Cardiac muscle cell (in vitro differentiated cells and primary cell): ENCODE results near the gene GM2A. TPM values are rescaled to one million over a fixed set of nuclear protein-coding genes. Genes with fewer than 3 reads are reported as not detected.

ENCODE experiments used
- DNase-seq, 2 donors: peaks; one replicate each; pipeline versions ENCODE4 v3.0.0 to v3.0.0-alpha.2; 2010 to 2017; ENCODE audit warnings: low read depth in 1 of 2, low spot score in 1 of 2
- H3K27ac ChIP-seq: fragments of 200-600 bp; sonication (generic); 2 replicates; pipeline ENCODE4 v1.5.1; 2016
- H3K27me3 ChIP-seq: fragments of 200-600 bp; sonication (generic); 2 replicates; pipeline ENCODE4 v1.6.0; 2016; ENCODE audit warnings: control low read depth
- H3K36me3 ChIP-seq: fragments of 200-600 bp; sonication (generic); 2 replicates; pipeline ENCODE4 v1.5.1; 2016; ENCODE audit warnings: control low read depth
- H3K4me1 ChIP-seq: fragments of 200-600 bp; sonication (generic); 2 replicates; pipeline ENCODE4 v1.8.1; 2017; ENCODE audit warnings: low read depth, mild to moderate bottlenecking, mixed run types
- H3K4me3 ChIP-seq: fragments of 200-600 bp; sonication (generic); 2 replicates; pipeline ENCODE4 v1.5.1; 2016; ENCODE audit warnings: mild to moderate bottlenecking
- H3K9me3 ChIP-seq: fragments of 200-600 bp; sonication (generic); 2 replicates; pipeline ENCODE4 v1.5.1; 2017; ENCODE audit warnings: low read depth, mild to moderate bottlenecking, control low read depth
- CTCF ChIP-seq: IDR thresholded peaks from 2 replicates; pipeline ENCODE4 v1.5.1; 2012; ENCODE audit warnings: low read depth, mild to moderate bottlenecking, low read length
- polyA plus RNA-seq: library from polyadenylated mRNA; unstranded; fragments of >200 nt; fragmentation: Nextera tagmentation; extraction: Ambion mirVana; gene quantifications from 2 replicates; pipeline ENCODE4 v1.2.1, GENCODE V29; 2016
- total RNA-seq: library from RNA; depleted of rRNA; stranded (reverse); fragments of >200 nt; gene quantifications from 2 replicates; pipeline ENCODE4 v1.2.3, GENCODE V29; 2016

The GM2A gene
- total RNA-seq: 53.7 and 56.3 TPM in 2 replicates
- 34.3 and 36.5 TPM in 2 replicates for polyA plus RNA-seq

- no peaks in the 10 kb centered on the region for H3K36me3 ChIP-seq
- DNase-seq: peak; percentile 100
- peak within 1 kb of the TSS; percentile 50 for H3K4me3 ChIP-seq
- peaks cover 10% of the 10 kb centered on the region for H3K4me1 ChIP-seq
- TF ChIP-seq CTCF: no peak
- peak within 1 kb of the TSS; percentile 82 for H3K27ac ChIP-seq
- no peaks in the 10 kb centered on the region for H3K9me3 ChIP-seq
- no peaks in the 10 kb centered on the region for H3K27me3 ChIP-seq
These were observed at the start of gene GM2A for GRCh38 chr5:151252762-151253604. GM2A (plus strand) TSS chr5:151253185; CDS start chr5:151253217, 32 bp downstream.

- no peak for DNase-seq
- no peak overlapping the region for H3K27ac ChIP-seq
- H3K27me3 ChIP-seq: no peaks in the 10 kb centered on the region
- H3K9me3 ChIP-seq: no peaks in the 10 kb centered on the region
- TF ChIP-seq CTCF: no peak
- H3K36me3 ChIP-seq: peaks cover 13% of the 10 kb centered on the region
- no peak overlapping the region for H3K4me3 ChIP-seq
- H3K4me1 ChIP-seq: peaks cover 18% of the 10 kb centered on the region
These were observed 48.9 kb upstream of the GM2A start for GRCh38 chr5:151204051-151204450.

- TF ChIP-seq CTCF: no peak
- H3K27me3 ChIP-seq: no peaks in the 10 kb centered on the region
- DNase-seq: no peak
These were observed 47.6 kb upstream of the GM2A start for GRCh38 chr5:151205411-151205810.

GRCh38 chr5:151208481-151208914, 44.5 kb upstream of the GM2A start:
- peak in 1 of 2 donors; percentile 50 for DNase-seq

More at GRCh38 chr5:151205411-151205810, 47.6 kb upstream of the GM2A start:
- no peaks in the 10 kb centered on the region for H3K9me3 ChIP-seq
- no peak overlapping the region for H3K4me3 ChIP-seq
- peaks cover 13% of the 10 kb centered on the region for H3K36me3 ChIP-seq
- no peak overlapping the region for H3K27ac ChIP-seq
- peaks cover 23% of the 10 kb centered on the region for H3K4me1 ChIP-seq

GRCh38 chr5:151212406-151212798, 40.6 kb upstream of the GM2A start:
- DNase-seq: no peak
- peak overlapping the region; percentile 4 for H3K27ac ChIP-seq
- H3K4me1 ChIP-seq: peaks cover 30% of the 10 kb centered on the region
- no peak overlapping the region for H3K4me3 ChIP-seq
- no peaks in the 10 kb centered on the region for H3K27me3 ChIP-seq
- H3K9me3 ChIP-seq: no peaks in the 10 kb centered on the region
- no peak for TF ChIP-seq CTCF
- H3K36me3 ChIP-seq: no peaks in the 10 kb centered on the region

More at GRCh38 chr5:151208481-151208914, 44.5 kb upstream of the GM2A start:
- Histone ChIP-seq H3K27ac (peak overlapping the region; percentile 60), H3K27me3 (no peaks in the 10 kb centered on the region), H3K36me3 (peaks cover 3% of the 10 kb centered on the region), H3K4me3 (no peak overlapping the region), H3K4me1 (peaks cover 27% of the 10 kb centered on the region), H3K9me3 (no peaks in the 10 kb centered on the region)
- no peak for TF ChIP-seq CTCF
